ENCODE results near the gene RFX1.

RFX1 gene

DNA sequence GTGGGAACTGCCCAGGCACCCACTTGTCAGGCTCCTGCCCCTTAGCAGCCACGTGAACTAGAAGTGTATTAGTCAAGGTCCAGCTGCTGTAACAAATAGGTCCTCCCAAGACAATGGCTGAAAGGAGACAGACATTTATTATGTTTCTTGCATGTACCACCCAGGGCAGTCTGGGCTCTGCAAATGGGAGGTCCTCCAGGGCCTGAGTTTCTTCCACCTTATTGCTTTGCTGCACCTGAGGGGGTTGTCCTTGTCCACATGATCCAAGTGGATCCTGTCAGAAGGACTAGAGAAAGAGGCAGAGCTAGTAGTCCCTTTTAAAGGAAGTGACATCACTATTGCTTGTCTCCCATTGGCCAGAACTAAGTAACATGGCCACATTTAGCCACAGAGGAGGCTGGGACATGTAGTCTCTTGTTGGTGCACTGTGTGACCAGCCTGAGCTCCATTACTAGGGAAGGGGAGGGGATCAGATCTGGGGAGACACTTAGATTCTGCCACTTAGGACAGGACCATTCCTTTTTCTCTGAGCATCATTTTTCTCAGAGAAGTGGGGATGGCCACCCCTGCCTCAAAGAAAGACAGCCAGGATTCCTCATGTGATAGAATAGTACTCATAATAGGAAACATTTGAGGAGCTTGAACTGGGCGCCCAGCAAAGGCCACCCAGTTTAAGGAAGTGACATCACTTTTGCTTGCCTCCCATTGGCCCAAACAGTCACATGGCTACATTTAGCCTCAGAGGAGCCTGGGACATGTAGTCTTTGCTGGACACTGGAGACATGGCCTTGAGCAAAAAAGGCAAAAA lies 85.0 kb downstream of the RFX1 start (continued):
- TF ChIP-seq, protein P1, sequence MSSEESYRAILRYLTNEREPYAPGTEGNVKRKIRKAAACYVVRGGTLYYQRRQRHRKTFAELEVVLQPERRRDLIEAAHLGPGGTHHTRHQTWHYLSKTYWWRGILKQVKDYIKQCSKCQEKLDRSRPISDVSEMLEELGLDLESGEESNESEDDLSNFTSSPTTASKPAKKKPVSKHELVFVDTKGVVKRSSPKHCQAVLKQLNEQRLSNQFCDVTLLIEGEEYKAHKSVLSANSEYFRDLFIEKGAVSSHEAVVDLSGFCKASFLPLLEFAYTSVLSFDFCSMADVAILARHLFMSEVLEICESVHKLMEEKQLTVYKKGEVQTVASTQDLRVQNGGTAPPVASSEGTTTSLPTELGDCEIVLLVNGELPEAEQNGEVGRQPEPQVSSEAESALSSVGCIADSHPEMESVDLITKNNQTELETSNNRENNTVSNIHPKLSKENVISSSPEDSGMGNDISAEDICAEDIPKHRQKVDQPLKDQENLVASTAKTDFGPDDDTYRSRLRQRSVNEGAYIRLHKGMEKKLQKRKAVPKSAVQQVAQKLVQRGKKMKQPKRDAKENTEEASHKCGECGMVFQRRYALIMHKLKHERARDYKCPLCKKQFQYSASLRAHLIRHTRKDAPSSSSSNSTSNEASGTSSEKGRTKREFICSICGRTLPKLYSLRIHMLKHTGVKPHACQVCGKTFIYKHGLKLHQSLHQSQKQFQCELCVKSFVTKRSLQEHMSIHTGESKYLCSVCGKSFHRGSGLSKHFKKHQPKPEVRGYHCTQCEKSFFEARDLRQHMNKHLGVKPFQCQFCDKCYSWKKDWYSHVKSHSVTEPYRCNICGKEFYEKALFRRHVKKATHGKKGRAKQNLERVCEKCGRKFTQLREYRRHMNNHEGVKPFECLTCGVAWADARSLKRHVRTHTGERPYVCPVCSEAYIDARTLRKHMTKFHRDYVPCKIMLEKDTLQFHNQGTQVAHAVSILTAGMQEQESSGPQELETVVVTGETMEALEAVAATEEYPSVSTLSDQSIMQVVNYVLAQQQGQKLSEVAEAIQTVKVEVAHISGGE (tag by site-specific recombination; conservative IDR thresholded peaks at IDR 0.05; ENCODE audit: low read depth) = peak; percentile 35; the same call in 1 of the 2 replicates
- TF ChIP-seq SP2 (tag by site-specific recombination; IDR thresholded peaks at IDR 0.05) (peak; percentile 56), GLIS2 (tag by site-specific recombination; IDR thresholded peaks at IDR 0.05) (no peak), PRDM6 (tag by site-specific recombination; IDR thresholded peaks at IDR 0.05) (no peak), ZNF133 (tag by site-specific recombination; IDR thresholded peaks at IDR 0.05) (no peak), ZNF596 (tag by site-specific recombination; IDR thresholded peaks at IDR 0.05) (no peak), RBAK (tag by site-specific recombination; IDR thresholded peaks at IDR 0.05) (peak; percentile 69; the same call in 1 of the 2 replicates), ZNF837 (tag by site-specific recombination; IDR thresholded peaks at IDR 0.05) (no peak), ZNF76 (tag by site-specific recombination; IDR thresholded peaks at IDR 0.05; ENCODE audit: borderline replicate concordance, low read depth) (peak; percentile 30; the same call in 1 of the 2 replicates), ZNF514 (tag by site-specific recombination; IDR thresholded peaks at IDR 0.05) (no peak), ZNF473 (tag by site-specific recombination; IDR thresholded peaks at IDR 0.05) (no peak), PRDM1 (tag by site-specific recombination; IDR thresholded peaks at IDR 0.05) (no peak), ZNF624 (tag by site-specific recombination; IDR thresholded peaks at IDR 0.05) (no peak), ZNF157 (tag by site-specific recombination; IDR thresholded peaks at IDR 0.05) (no peak), ZNF510 (tag by site-specific recombination; IDR thresholded peaks at IDR 0.05; ENCODE audit: insufficient replicate concordance) (no peak), WT1 (tag by site-specific recombination; IDR thresholded peaks at IDR 0.05) (no peak), KLF7 (tag by site-specific recombination; IDR thresholded peaks at IDR 0.05; ENCODE audit: borderline replicate concordance) (no peak), YY1 (tag by site-specific recombination; IDR thresholded peaks at IDR 0.05) (peak; percentile 33; the same call in 1 of the 2 replicates), ZNF658 (tag by site-specific recombination; IDR thresholded peaks at IDR 0.05) (no peak)
- TF ChIP-seq, protein P2, sequence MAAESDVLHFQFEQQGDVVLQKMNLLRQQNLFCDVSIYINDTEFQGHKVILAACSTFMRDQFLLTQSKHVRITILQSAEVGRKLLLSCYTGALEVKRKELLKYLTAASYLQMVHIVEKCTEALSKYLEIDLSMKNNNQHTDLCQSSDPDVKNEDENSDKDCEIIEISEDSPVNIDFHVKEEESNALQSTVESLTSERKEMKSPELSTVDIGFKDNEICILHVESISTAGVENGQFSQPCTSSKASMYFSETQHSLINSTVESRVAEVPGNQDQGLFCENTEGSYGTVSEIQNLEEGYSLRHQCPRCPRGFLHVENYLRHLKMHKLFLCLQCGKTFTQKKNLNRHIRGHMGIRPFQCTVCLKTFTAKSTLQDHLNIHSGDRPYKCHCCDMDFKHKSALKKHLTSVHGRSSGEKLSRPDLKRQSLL (tag by site-specific recombination; IDR thresholded peaks at IDR 0.05) = no peak
- TF ChIP-seq, protein P3, sequence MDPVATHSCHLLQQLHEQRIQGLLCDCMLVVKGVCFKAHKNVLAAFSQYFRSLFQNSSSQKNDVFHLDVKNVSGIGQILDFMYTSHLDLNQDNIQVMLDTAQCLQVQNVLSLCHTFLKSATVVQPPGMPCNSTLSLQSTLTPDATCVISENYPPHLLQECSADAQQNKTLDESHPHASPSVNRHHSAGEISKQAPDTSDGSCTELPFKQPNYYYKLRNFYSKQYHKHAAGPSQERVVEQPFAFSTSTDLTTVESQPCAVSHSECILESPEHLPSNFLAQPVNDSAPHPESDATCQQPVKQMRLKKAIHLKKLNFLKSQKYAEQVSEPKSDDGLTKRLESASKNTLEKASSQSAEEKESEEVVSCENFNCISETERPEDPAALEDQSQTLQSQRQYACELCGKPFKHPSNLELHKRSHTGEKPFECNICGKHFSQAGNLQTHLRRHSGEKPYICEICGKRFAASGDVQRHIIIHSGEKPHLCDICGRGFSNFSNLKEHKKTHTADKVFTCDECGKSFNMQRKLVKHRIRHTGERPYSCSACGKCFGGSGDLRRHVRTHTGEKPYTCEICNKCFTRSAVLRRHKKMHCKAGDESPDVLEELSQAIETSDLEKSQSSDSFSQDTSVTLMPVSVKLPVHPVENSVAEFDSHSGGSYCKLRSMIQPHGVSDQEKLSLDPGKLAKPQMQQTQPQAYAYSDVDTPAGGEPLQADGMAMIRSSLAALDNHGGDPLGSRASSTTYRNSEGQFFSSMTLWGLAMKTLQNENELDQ (tag by site-specific recombination; IDR thresholded peaks at IDR 0.05; ENCODE audit: low read depth) = no peak
- TF ChIP-seq, protein P4, sequence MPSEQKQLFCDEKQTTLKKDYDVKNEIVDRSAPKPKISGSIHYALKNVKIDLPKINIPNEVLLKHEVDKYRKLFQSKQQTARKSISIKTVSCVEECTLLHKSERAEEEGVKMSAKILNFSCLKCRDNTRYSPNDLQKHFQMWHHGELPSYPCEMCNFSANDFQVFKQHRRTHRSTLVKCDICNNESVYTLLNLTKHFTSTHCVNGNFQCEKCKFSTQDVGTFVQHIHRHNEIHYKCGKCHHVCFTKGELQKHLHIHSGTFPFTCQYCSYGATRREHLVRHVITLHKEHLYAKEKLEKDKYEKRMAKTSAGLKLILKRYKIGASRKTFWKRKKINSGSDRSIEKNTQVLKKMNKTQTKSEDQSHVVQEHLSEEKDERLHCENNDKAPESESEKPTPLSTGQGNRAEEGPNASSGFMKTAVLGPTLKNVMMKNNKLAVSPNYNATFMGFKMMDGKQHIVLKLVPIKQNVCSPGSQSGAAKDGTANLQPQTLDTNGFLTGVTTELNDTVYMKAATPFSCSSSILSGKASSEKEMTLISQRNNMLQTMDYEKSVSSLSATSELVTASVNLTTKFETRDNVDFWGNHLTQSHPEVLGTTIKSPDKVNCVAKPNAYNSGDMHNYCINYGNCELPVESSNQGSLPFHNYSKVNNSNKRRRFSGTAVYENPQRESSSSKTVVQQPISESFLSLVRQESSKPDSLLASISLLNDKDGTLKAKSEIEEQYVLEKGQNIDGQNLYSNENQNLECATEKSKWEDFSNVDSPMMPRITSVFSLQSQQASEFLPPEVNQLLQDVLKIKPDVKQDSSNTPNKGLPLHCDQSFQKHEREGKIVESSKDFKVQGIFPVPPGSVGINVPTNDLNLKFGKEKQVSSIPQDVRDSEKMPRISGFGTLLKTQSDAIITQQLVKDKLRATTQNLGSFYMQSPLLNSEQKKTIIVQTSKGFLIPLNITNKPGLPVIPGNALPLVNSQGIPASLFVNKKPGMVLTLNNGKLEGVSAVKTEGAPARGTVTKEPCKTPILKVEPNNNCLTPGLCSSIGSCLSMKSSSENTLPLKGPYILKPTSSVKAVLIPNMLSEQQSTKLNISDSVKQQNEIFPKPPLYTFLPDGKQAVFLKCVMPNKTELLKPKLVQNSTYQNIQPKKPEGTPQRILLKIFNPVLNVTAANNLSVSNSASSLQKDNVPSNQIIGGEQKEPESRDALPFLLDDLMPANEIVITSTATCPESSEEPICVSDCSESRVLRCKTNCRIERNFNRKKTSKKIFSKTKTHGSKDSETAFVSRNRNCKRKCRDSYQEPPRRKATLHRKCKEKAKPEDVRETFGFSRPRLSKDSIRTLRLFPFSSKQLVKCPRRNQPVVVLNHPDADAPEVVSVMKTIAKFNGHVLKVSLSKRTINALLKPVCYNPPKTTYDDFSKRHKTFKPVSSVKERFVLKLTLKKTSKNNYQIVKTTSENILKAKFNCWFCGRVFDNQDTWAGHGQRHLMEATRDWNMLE (tag by site-specific recombination; conservative IDR thresholded peaks at IDR 0.05; ENCODE audit: low read depth) = no peak
- TF ChIP-seq, protein P5, sequence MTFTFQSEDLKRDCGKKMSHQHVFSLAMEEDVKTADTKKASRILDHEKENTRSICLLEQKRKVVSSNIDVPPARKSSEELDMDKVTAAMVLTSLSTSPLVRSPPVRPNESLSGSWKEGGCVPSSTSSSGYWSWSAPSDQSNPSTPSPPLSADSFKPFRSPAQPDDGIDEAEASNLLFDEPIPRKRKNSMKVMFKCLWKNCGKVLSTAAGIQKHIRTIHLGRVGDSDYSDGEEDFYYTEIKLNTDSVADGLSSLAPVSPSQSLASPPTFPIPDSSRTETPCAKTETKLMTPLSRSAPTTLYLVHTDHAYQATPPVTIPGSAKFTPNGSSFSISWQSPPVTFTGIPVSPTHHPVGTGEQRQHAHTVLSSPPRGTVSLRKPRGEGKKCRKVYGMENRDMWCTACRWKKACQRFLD (tag by site-specific recombination; IDR thresholded peaks at IDR 0.05) = no peak
